ENCODE results near the gene AGAP1. TPM values are rescaled to one million over a fixed set of nuclear protein-coding genes. Genes with fewer than 3 reads are reported as not detected.
A peak's percentile ranks its signal among the peaks of the same experiment; 100 is the strongest.

The AGAP1 gene
- total RNA-seq, 1 donor from 2014 or later: 46.3 TPM

DNA sequence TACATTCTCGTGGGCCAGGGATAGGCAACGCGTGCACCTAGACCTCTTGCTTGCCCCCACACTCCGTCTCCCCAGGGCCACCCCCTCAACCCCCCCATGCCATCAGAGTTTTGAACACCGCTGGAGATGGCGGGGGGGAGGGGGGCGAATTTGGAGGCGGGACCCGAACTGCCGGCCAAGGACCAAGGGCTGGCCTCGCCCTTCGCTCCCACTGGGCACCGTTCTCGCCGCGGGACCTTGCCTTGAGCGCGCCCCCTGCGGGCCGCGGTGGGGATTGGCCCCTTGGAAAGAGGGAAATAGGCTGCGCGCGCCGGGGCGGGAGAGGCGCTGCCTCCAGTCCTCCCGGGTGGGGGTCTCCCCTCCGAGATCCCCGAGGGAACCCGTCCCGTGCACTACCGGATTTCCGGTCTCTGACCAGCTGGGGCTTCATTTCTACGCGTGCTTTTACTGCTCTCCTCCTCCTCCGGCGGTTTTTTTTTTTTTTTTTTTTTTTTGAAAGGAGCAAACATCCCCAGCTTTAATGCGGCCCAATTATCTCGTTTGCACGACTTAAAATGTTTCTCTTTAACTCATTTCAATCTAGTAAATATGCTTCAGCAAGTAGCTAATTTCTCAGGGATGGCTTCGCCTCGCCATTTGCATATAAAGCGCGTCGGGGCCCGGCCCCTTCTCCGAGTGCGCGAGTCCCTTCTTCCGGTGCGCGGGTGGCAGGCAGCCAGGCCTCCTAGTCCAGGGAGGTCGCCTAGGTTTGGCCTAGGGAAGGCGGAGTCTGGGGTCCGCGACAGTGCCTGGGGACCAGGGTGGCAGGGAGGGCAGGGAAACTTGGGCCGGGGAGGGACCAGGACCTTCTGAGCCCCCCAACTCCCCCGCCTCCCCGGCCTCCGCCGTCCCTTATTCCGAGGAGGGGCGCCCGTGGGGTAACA lies 684.4 kb downstream of the AGAP1 start:
- Mint-ChIP-seq H3K9me3 (no peaks in the 10 kb centered on the region), H3K36me3 (no peaks in the 10 kb centered on the region), H3K27me3 (peaks cover 74% of the 10 kb centered on the region), H3K4me1 (ENCODE audit: unreplicated experiment) (peaks cover 26% of the 10 kb centered on the region), H3K27ac (peak overlapping the region; percentile 62), H3K4me3 (peak overlapping the region; percentile 87)
- TF ChIP-seq, protein P1, sequence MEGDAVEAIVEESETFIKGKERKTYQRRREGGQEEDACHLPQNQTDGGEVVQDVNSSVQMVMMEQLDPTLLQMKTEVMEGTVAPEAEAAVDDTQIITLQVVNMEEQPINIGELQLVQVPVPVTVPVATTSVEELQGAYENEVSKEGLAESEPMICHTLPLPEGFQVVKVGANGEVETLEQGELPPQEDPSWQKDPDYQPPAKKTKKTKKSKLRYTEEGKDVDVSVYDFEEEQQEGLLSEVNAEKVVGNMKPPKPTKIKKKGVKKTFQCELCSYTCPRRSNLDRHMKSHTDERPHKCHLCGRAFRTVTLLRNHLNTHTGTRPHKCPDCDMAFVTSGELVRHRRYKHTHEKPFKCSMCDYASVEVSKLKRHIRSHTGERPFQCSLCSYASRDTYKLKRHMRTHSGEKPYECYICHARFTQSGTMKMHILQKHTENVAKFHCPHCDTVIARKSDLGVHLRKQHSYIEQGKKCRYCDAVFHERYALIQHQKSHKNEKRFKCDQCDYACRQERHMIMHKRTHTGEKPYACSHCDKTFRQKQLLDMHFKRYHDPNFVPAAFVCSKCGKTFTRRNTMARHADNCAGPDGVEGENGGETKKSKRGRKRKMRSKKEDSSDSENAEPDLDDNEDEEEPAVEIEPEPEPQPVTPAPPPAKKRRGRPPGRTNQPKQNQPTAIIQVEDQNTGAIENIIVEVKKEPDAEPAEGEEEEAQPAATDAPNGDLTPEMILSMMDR (conservative IDR thresholded peaks at IDR 0.05): peak; percentile 90
- DNase-seq (ENCODE audit: extremely low spot score, unreplicated experiment): peak; percentile 89

DNA sequence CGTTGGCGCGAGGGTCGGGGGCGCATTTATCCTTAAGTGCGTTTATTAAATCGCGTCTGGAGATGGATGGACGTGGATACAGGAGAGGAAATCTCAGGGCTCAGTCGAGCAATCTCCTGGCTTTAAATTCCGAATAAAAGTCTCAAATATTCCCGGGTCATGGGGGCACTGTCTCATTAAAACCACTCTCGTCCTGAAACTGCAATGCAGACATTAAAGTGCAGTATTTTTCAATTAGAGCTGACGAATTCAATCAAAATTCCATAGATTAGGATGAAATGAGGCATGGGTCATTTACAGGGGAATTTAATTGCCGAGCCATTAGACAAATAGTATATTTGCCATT lies 685.0 kb downstream of the AGAP1 start:
- TF ChIP-seq, protein P1 (conservative IDR thresholded peaks at IDR 0.05): no peak
- no peaks in the 10 kb centered on the region for H3K36me3 Mint-ChIP-seq
- peaks cover 25% of the 10 kb centered on the region for H3K4me1 Mint-ChIP-seq (ENCODE audit: unreplicated experiment)
- no peak for DNase-seq (ENCODE audit: extremely low spot score, unreplicated experiment)
- H3K4me3 Mint-ChIP-seq: peak overlapping the region; percentile 87
- peaks cover 76% of the 10 kb centered on the region for H3K27me3 Mint-ChIP-seq
- H3K9me3 Mint-ChIP-seq: no peaks in the 10 kb centered on the region
- H3K27ac Mint-ChIP-seq: peak overlapping the region; percentile 56

DNA sequence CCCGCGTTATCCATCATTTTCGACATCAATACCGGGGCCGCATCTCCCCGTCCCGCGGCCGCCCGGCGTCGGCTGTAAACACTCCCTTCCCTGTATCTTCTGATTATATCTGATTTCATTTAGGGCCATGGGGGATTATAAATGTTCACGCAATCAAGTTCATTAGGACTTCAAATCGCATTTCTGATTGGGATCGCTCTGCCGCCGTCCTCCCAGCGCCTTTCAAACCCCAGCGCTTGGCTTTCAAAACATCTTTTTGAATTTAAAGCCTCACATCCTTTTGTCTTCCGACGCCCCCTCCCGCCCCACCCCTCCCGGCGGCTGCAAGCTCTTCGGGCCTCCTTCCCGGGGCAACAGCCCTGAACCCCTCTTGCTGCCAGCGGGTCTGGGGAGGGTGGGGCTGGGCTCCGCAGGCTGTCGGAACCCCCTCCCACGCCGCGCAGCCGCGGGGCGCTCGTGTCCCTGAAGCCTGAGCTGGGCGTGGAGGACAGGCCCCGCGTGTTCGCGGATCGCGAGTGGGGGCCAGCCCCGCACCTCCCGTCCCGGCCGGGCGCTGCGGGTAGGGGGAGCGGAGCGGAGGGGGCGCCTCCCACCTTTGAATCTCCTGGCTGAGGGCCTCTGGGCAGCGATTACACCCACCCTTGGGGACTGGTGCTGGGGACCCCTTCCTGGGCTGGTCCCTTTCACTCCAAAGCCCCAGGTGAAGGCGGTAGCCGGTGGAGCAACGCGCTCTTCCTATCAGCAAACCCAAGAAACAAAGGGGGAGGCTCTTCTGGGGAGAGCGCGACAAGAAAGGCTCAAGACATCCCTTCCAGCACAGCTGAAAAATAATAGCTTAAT lies 685.6 kb downstream of the AGAP1 start:
- Mint-ChIP-seq H3K4me1 (ENCODE audit: unreplicated experiment) (peaks cover 19% of the 10 kb centered on the region), H3K27ac (peak overlapping the region; percentile 56), H3K36me3 (no peaks in the 10 kb centered on the region), H3K27me3 (peaks cover 71% of the 10 kb centered on the region), H3K9me3 (no peaks in the 10 kb centered on the region), H3K4me3 (peak overlapping the region; percentile 87)
- TF ChIP-seq, protein P1 (conservative IDR thresholded peaks at IDR 0.05): no peak
- DNase-seq (ENCODE audit: extremely low spot score, unreplicated experiment): no peak

DNA sequence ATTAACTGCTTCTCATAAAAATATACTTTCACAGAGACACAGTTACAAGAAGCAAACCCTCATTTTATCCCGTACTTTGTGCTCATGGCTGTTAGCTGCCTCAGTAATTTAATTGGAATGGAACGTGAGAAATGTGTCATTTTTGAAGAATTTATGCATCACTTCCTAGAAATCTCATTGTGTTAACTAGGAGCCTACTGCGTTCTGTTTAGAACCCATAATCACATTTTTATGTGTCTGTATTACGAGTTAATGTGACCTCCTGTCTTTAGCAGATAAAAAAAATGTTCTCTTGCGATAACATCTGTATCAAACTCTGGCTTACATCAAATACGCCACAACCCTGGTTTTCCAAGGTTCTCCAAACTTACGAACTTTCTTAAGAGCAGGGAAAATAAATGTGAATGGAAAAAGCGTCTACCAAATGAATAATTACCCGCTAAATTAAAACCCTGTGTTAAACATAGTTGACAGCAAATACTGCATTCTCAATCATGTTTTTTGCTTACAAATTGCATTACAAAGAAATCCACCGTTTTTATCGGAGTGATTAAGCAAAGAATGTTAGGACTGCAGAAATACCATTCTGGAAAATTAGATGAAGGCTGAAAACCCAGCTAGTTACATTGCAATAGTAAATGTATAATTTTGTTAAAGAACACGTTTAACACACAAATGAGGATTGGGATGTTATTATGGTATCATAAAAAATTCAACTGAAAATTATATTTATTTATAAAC lies 686.4 kb downstream of the AGAP1 start:
- no peaks in the 10 kb centered on the region for H3K36me3 Mint-ChIP-seq
- H3K27me3 Mint-ChIP-seq: peaks cover 64% of the 10 kb centered on the region
- H3K4me1 Mint-ChIP-seq (ENCODE audit: unreplicated experiment): peaks cover 18% of the 10 kb centered on the region
- TF ChIP-seq, protein P1 (conservative IDR thresholded peaks at IDR 0.05): no peak
- no peak for DNase-seq (ENCODE audit: extremely low spot score, unreplicated experiment)
- H3K27ac Mint-ChIP-seq: peak overlapping the region; percentile 40
- H3K4me3 Mint-ChIP-seq: peak overlapping the region; percentile 84
- H3K9me3 Mint-ChIP-seq: no peaks in the 10 kb centered on the region

DNA sequence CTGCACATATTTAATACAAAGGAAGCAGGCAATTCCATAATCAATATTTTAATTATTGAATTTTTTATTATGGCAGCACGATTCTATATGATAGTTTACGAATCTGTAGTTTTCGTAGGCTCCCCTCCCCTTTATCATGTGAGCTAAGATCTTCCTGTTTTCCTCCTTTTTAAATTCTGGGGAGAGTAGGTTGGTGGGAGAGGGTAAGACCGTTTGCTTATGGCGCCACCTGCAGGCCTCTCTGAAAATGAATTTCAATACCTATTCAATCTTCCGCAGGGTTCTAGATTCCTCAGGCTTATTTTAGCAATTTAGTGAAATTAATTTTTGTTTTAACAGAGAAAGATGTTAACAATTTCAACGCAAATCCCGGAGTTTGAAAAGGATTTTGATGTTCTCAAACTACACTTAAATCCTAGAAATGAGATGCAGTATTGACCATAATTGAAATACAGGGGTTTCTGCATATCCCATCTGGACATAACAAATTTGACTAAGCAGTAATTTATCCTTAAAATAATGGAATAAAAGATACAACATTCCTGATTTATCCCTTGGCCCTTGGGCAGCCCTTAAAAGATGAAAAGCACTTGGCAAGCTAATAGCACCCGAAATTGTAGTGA lies 687.1 kb downstream of the AGAP1 start:
- peaks cover 60% of the 10 kb centered on the region for H3K27me3 Mint-ChIP-seq
- peak overlapping the region; percentile 62 for H3K4me3 Mint-ChIP-seq
- H3K4me1 Mint-ChIP-seq (ENCODE audit: unreplicated experiment): peaks cover 16% of the 10 kb centered on the region
- no peak for DNase-seq (ENCODE audit: extremely low spot score, unreplicated experiment)
- no peaks in the 10 kb centered on the region for H3K9me3 Mint-ChIP-seq
- no peaks in the 10 kb centered on the region for H3K36me3 Mint-ChIP-seq
- TF ChIP-seq, protein P1 (conservative IDR thresholded peaks at IDR 0.05): peak; percentile 97
- no peak overlapping the region for H3K27ac Mint-ChIP-seq

Data from type B pancreatic cell (in vitro differentiated cells).